HepG2 (cell line): ENCODE data around the gene CDK5RAP2. TPM values are rescaled to one million over a fixed set of nuclear protein-coding genes. Genes with fewer than 3 reads are reported as not detected.

Experiments
- ATAC-seq: fragments of 200-7000 bp; cut with Tn5 transposase; 3 replicates; pipeline ENCODE4 v1.9.1; 2020; ENCODE audit warnings: mild to moderate bottlenecking, moderate library complexity
- BruUV-seq: library from RNA; stranded (reverse); fragments of 400-500 nt; replicated peaks from 2 replicates; lab custom pipeline; 2021; lab: Mats Ljungman, UMichigan
- CTCF ChIA-PET: fragments of 300-600 bp; formaldehyde crosslinking; extraction: SDS; loops from one replicate; lab custom pipeline; 2021; ENCODE audit warnings: low total read pairs, inconsistent platforms, low intra/inter-chr PET ratio; lab: Yijun Ruan, JAX
- POLR2A ChIA-PET: fragments of 350-600 bp; sonication (Branson Sonifier 250); formaldehyde crosslinking; loops from one replicate; lab custom pipeline; 2020; ENCODE audit warnings: antibody characterized with exemption, inconsistent platforms; lab: Yijun Ruan, JAX
- DNase-seq: peaks from one replicate; pipeline ENCODE4 v3.0.0-alpha.2; 2015; ENCODE audit warnings: low spot score
- FAIRE-seq: peaks from 3 replicates; lab custom pipeline; 2011; peaks lifted over from hg19 to GRCh38; lab: Jason Lieb, UNC
- H2AFZ ChIP-seq: one replicate; pipeline ENCODE4 v1.6.1; 2011; ENCODE audit warnings: low read length, inconsistent platforms
- H3K27ac ChIP-seq: fragments of 300-600 bp; 3 replicates; pipeline ENCODE4 v1.8.0; 2011; ENCODE audit warnings: mixed run types, mild to moderate bottlenecking, mixed read lengths, low read length, inconsistent platforms; ENCODE audit not compliant: insufficient read depth; ENCODE audit errors: extremely low read length
- H3K27me3 ChIP-seq, 2 experiments: fragments of 200-600 bp in 1 of 2; 2 replicates in 1 of 2; 3 replicates in 1 of 2; pipeline versions ENCODE4 v1.6.0 to v1.8.0; 2011; ENCODE audit warnings: low read length in 2 of 2, mild to moderate bottlenecking in 2 of 2, moderate library complexity in 2 of 2, inconsistent platforms in 1 of 2; ENCODE audit not compliant: insufficient read depth in 2 of 2, control insufficient read depth in 1 of 2
- H3K36me3 ChIP-seq, 2 experiments: fragments of 200-600 bp in 1 of 2; replicated peaks in 1 of 2; 2 replicates in 1 of 2; 3 replicates in 1 of 2; pipeline versions ENCODE4 v1.5.1 to v1.8.0; 2011; ENCODE audit warnings: low read length in 2 of 2, inconsistent platforms in 1 of 2; ENCODE audit not compliant: insufficient read depth in 2 of 2, control insufficient read depth in 1 of 2
- H3K4me1 ChIP-seq: 2 replicates; pipeline ENCODE4 v1.5.1; 2012; ENCODE audit warnings: low read length, inconsistent platforms; ENCODE audit not compliant: insufficient read depth
- H3K4me2 ChIP-seq: 2 replicates; pipeline ENCODE4 v1.6.0; 2011; ENCODE audit warnings: low read depth, low read length, inconsistent platforms
- H3K4me3 ChIP-seq, 3 experiments: fragments of 200-600 bp in 1 of 3; sonication (generic), shearing (Covaris generic) in 1 of 3; replicated peaks in 1 of 3; 2 replicates each; pipeline ENCODE4 v1.5.1; 2011 to 2016; ENCODE audit warnings: low read length in 3 of 3, inconsistent platforms in 2 of 3, low read depth in 2 of 3, mild to moderate bottlenecking in 2 of 3, control low read depth in 1 of 3, mixed read lengths in 1 of 3; ENCODE audit not compliant: insufficient read depth in 1 of 3
- H3K79me2 ChIP-seq: one replicate; pipeline ENCODE4 v1.6.1; 2011; ENCODE audit warnings: low read length, inconsistent platforms; ENCODE audit not compliant: insufficient read depth
- H3K9ac ChIP-seq: 2 replicates; pipeline ENCODE4 v1.6.0; 2011; ENCODE audit warnings: mild to moderate bottlenecking, low read depth, low read length, inconsistent platforms; ENCODE audit not compliant: insufficient read depth
- H3K9me3 ChIP-seq: 2 replicates; pipeline ENCODE4 v1.5.1; 2012; ENCODE audit warnings: mild to moderate bottlenecking, low read length
- H4K20me1 ChIP-seq: 2 replicates; pipeline ENCODE4 v1.6.0; 2011; ENCODE audit warnings: inconsistent platforms, mild to moderate bottlenecking, low read length, moderate library complexity; ENCODE audit not compliant: insufficient read depth
- HOXA5 ChIP-seq: sonication (generic); formaldehyde crosslinking; IDR thresholded peaks from 2 replicates; pipeline ENCODE4 v1.4.0; 2020; ENCODE audit warnings: missing genetic modification reagents
- MTF1 ChIP-seq: sonication (generic); formaldehyde crosslinking; IDR thresholded peaks from 2 replicates; pipeline ENCODE4 v1.5.0; 2020; ENCODE audit warnings: missing genetic modification reagents
- TEAD3 ChIP-seq: optimal IDR thresholded peaks from 2 replicates; pipeline ENCODE3; 2016; ENCODE audit warnings: borderline replicate concordance
- THYN1 ChIP-seq: sonication (generic); formaldehyde crosslinking; IDR thresholded peaks from 2 replicates; pipeline ENCODE4 v1.8.1; 2023; ENCODE audit warnings: low read depth, mild to moderate bottlenecking, moderate library complexity, missing genetic modification reagents, borderline replicate concordance
- ZC3H13 ChIP-seq: sonication (generic); formaldehyde crosslinking; IDR thresholded peaks from 2 replicates; pipeline ENCODE4 v1.8.1; 2023; ENCODE audit warnings: mild to moderate bottlenecking, missing genetic modification reagents, moderate library complexity
- ZNF30 ChIP-seq: sonication (generic); formaldehyde crosslinking; IDR thresholded peaks from 2 replicates; pipeline ENCODE4 v1.5.0; 2020; ENCODE audit warnings: mild to moderate bottlenecking, missing genetic modification reagents
- ZNF329 ChIP-seq: sonication (generic); formaldehyde crosslinking; IDR thresholded peaks from 2 replicates; pipeline ENCODE4 v1.9.0; 2021; ENCODE audit warnings: low read depth, mild to moderate bottlenecking, missing genetic modification reagents
- ZNF558 ChIP-seq: sonication (generic); formaldehyde crosslinking; IDR thresholded peaks from 2 replicates; pipeline ENCODE4 v1.9.0; 2022; ENCODE audit warnings: mild to moderate bottlenecking, missing genetic modification reagents, borderline replicate concordance
- ZNF652 ChIP-seq: IDR thresholded peaks from 2 replicates; pipeline ENCODE4 v1.6.1; 2016; ENCODE audit warnings: low read depth, borderline replicate concordance
- WGBS: methylation state at CpG from one replicate; pipeline ENCODE4 v1.1.6; 2017; ENCODE audit warnings: low lambda C conversion rate; 5-methylcytosine and 5-hydroxymethylcytosine counted together
- in situ Hi-C: cut with HindIII; loops from 2 replicates; pipeline ENCODE4 v1.10.0; 2017; ENCODE audit warnings: low pct_unique_long_range_greater_than_20kb; ENCODE audit not compliant: extremely low pct_ligation_motif_present
- intact Hi-C: fragments of 100-400 bp; cut with micrococcal nuclease; formaldehyde crosslinking; loops from one replicate; pipeline ENCODE4 v1.10.0; 2022; ENCODE audit not compliant: unreplicated experiment
- polyA plus RNA-seq, 8 experiments: library from polyadenylated mRNA; depleted of rRNA in 3 of 8; stranded (reverse) in 7 of 8; unstranded in 1 of 8; fragments of >200 nt; fragmentation: Illumina TruSeq in 4 of 8; extraction: Trizol in 4 of 8; gene quantifications; 2 replicates each; pipeline versions ENCODE4 v1.2.1 to v1.2.3, GENCODE V29; 2011 to 2016; ENCODE audit warnings: low read depth in 4 of 8, missing spikeins in 1 of 8, mixed read lengths in 1 of 8; ENCODE audit not compliant: insufficient read depth in 1 of 8
- total RNA-seq, 5 experiments: library from RNA; depleted of rRNA; stranded (reverse); fragments of >200 nt; fragmentation: Illumina TruSeq; extraction: Trizol; gene quantifications; 2 replicates each; pipeline ENCODE4 v1.2.3, GENCODE V29; 2016; ENCODE audit warnings: low read depth in 1 of 5

CDK5RAP2 gene
- total and polyA plus RNA-seq, 2 of the 13 experiments (the other 11 are each of a cell fraction or from before 2014, with no cell fraction given): 31.8 to 42.2 TPM

- Histone ChIP-seq H3K79me2 (peaks cover 83% of the 10 kb centered on the region), H3K27me3 (no peaks in the 10 kb centered on the region), H3K4me1 (peaks cover 47% of the 10 kb centered on the region), H4K20me1 (no peaks in the 10 kb centered on the region), H3K4me3 (no peak overlapping the region), H3K27ac (no peak overlapping the region), H2AFZ (no peak overlapping the region), H3K9ac (no peak overlapping the region), H3K4me2 (no peak overlapping the region), H3K9me3 (no peaks in the 10 kb centered on the region), H3K36me3 (peaks cover 17 to 56% of the 10 kb centered on the region in 2 experiments)
- no TSS peak for BruUV-seq
- POLR2A ChIA-PET: interaction anchor here (4.1 kb wide), 1 partner anchor 9 kb away, joined by 25 read pairs; no protein-coding TSS in a partner anchor
- in situ Hi-C loops (no loop called here), intact Hi-C loops (no loop called here)
- DNase-seq: no peak
- TF ChIP-seq ZNF652 (peak; percentile 72; the same call in 1 of the 2 replicates), ZC3H13 (CRISPR knock-in tag) (no peak)
- 100% methylated on average over 1 of the region's 1 CpG for WGBS
- CTCF ChIA-PET: no interaction called here
- FAIRE-seq: no peak
- ATAC-seq: no peak
Measured at GRCh38 chr9:120561709-120562108, 18.3 kb downstream of the CDK5RAP2 start.

- intact Hi-C loops: no loop called here
- H3K4me2 ChIP-seq: no peak overlapping the region
- in situ Hi-C loops: no loop called here
- H3K4me3 ChIP-seq: no peak overlapping the region
- peaks cover 12 to 50% of the 10 kb centered on the region in 2 experiments for H3K36me3 ChIP-seq
- peaks cover 72% of the 10 kb centered on the region for H3K79me2 ChIP-seq
- DNase-seq (no peak), ATAC-seq (no peak), FAIRE-seq (no peak)
- no peak overlapping the region for H3K27ac ChIP-seq
- CTCF ChIA-PET: no interaction called here
- no TSS peak for BruUV-seq
- 100% methylated on average over 1 of the region's 1 CpG for WGBS
- no peaks in the 10 kb centered on the region for H3K9me3 ChIP-seq
- TF ChIP-seq ZNF30 (CRISPR knock-in tag): no peak
- TF ChIP-seq MTF1 (CRISPR knock-in tag): no peak
- no peak for TF ChIP-seq HOXA5 (CRISPR knock-in tag)
- no peak for TF ChIP-seq TEAD3 (CRISPR knock-in tag)
- no peak for TF ChIP-seq THYN1
- no peak for TF ChIP-seq ZNF558 (CRISPR knock-in tag)
- no peak for TF ChIP-seq ZNF329 (CRISPR knock-in tag)
- POLR2A ChIA-PET: interaction anchor here (1.1 to 4.1 kb wide), 2 partner anchors 11 to 13 kb away, joined by 3 to 25 read pairs; no protein-coding TSS in a partner anchor
- H3K4me1 ChIP-seq: peaks cover 30% of the 10 kb centered on the region
- H3K27me3 ChIP-seq: no peaks in the 10 kb centered on the region
- H2AFZ ChIP-seq: no peak overlapping the region
- no peak overlapping the region for H3K9ac ChIP-seq
- H4K20me1 ChIP-seq: no peaks in the 10 kb centered on the region
Measured at GRCh38 chr9:120559546-120559945, 20.4 kb downstream of the CDK5RAP2 start.
